OCI-LY3 (cell line): ENCODE measurements around the gene ICAM1.

Experiments used
- EZH2phosphoT487 ChIP-seq: fragments of 200-600 bp; shearing (Covaris generic); IDR thresholded peaks from 2 replicates; pipeline ENCODE4 v1.6.1; 2018; ENCODE audit warnings: antibody characterized with exemption, mixed run types, low read depth
- TF ChIP-seq, protein P1 (sequence below): fragments of 200-600, 300-600 bp; sonication (generic); IDR thresholded peaks from 2 replicates; pipeline ENCODE4 v1.5.1; 2014; ENCODE audit warnings: antibody characterized with exemption, low read length, low read depth

DNA sequence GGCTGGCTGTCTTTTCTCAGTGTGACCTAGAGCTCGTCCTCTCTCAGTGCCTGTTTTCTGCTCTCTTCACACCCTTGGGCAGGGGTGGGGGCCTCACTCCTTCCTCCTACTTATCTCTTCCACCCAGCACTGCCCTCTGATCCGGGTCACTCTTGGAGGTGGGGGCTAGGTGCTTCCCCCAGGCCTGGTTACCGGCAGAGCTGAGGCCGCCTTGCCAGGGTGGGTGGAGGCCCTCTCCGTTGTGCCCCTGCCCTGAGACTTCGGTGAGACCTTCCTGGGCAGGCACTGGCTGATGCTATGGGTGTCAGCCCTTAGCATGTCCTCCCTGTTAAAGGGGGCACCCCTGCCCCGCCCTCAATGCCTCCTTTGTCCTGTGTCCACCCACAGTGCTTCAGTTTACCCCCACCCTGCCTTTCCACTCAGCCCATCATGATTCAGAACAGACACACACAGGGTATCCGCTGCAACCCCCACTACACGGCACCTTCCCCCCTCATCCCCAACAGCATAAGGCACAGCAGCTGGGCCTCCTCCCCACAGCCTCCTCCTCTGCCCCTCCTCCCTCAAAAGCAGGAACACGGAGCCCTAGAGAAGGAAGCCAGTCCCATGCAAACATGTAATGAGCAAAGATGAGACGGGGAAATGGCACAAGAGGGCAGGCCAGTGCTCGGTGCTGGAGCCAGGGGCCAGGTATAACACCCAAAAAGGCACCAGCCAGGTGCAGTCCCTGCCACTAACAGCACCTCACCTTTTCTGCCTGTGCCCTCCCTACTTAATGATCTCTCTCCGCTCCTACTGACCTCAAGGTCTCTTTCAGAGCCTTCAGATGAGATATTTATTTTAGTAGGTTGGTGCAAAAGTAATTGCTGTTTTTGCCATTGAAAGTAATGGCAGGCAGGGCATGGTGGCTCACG is 28.9 kb downstream of the ICAM1 start:
- TF ChIP-seq, protein P1, sequence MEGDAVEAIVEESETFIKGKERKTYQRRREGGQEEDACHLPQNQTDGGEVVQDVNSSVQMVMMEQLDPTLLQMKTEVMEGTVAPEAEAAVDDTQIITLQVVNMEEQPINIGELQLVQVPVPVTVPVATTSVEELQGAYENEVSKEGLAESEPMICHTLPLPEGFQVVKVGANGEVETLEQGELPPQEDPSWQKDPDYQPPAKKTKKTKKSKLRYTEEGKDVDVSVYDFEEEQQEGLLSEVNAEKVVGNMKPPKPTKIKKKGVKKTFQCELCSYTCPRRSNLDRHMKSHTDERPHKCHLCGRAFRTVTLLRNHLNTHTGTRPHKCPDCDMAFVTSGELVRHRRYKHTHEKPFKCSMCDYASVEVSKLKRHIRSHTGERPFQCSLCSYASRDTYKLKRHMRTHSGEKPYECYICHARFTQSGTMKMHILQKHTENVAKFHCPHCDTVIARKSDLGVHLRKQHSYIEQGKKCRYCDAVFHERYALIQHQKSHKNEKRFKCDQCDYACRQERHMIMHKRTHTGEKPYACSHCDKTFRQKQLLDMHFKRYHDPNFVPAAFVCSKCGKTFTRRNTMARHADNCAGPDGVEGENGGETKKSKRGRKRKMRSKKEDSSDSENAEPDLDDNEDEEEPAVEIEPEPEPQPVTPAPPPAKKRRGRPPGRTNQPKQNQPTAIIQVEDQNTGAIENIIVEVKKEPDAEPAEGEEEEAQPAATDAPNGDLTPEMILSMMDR = no peak
- no peak for TF ChIP-seq EZH2phosphoT487
